Activated naive CD4-positive, alpha-beta T cell treated with anti-CD3 and anti-CD28 coated beads, Interleukin-2, amount 50 U/mL, for 72 hours (primary cell): Measurements from ENCODE around the gene INO80. TPM values are rescaled to one million over a fixed set of nuclear protein-coding genes. Genes with fewer than 3 reads are reported as not detected.
"Not testable (repeated sequence)": the region's sequence is repeated elsewhere in the genome, so short reads cannot be mapped to it uniquely, and the experiment has no call there.

Source experiments
- ATAC-seq, 2 donors: fragments of 150-1000 bp; cut with Tn5 transposase; 2 replicates each; pipeline ENCODE4 v1.10.0; 2021; ENCODE audit warnings: mild to moderate bottlenecking in 2 of 2, moderate library complexity in 2 of 2
- DNase-seq, 2 donors: peaks; one replicate each; pipeline ENCODE4 v3.0.0; 2021 to 2022; ENCODE audit warnings: low spot score in 2 of 2
- H3K27ac Mint-ChIP-seq, 2 donors: one replicate each; pipeline ENCODE4 v1.8.0; 2022; ENCODE audit warnings: mild to moderate bottlenecking in 2 of 2, mixed read lengths in 2 of 2
- H3K36me3 Mint-ChIP-seq, 2 donors: one replicate each; pipeline ENCODE4 v1.8.0; 2022; ENCODE audit warnings: mixed read lengths in 2 of 2
- H3K9me3 Mint-ChIP-seq, 2 donors: one replicate each; pipeline ENCODE4 v1.8.0; 2022; ENCODE audit warnings: mixed read lengths in 2 of 2
- total RNA-seq, 2 donors: library from RNA; stranded (reverse); gene quantifications; one replicate each; pipeline ENCODE4 v1.2.3, GENCODE V29; 2022

Gene INO80
- total RNA-seq, 2 donors from 2014 or later, result 22.9 to 28.1 TPM

DNA sequence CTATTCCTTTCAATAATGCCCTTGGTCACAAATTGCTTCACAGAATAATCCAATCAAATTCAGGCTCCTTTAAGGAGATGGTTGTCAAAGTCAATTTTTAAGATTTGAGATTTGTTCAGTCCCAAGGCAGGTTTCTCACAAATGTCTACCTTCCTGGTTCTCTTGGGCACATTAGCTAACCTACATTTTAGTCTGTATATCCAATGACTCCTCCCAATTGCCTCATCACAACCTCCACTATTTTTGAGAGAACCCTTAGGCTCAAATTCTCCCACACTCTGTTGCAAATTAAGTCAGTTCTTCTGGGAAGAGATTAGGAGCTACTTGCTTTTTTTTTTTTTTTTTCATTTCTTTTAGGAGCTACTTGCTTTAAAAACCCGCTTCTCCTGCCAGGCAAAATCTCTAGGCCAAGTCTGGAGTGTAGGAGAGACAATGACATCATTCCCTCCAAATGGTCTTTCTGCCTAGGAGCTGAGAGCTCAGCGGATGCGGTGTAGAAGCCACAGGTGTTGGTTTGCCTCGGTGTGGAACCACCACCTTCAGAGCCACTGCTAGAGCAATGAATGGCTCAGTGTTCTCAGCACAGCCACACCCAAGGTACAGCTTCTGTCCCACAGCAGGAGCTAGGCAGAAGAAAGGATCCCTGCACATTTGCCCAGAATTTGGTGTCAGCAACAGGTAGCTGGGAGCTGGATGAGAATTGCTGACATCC, 10.0 kb upstream of the INO80 start:
- ATAC-seq (no peak), DNase-seq (no peak)
- no peaks in the 10 kb centered on the region for H3K9me3 Mint-ChIP-seq
- no peaks in the 10 kb centered on the region for H3K36me3 Mint-ChIP-seq
- H3K27ac Mint-ChIP-seq, result no peak overlapping the region

- Mint-ChIP-seq H3K9me3 (no peaks in the 10 kb centered on the region), H3K27ac (no peak overlapping the region), H3K36me3 (no peaks in the 10 kb centered on the region)
- ATAC-seq (no peak), DNase-seq (no peak)
Measured at GRCh38 chr15:41125063-41125669, 9.1 kb upstream of the INO80 start.

- no peak overlapping the region for H3K27ac Mint-ChIP-seq
- ATAC-seq (no peak), DNase-seq (no peak)
- H3K9me3 Mint-ChIP-seq, result no peaks in the 10 kb centered on the region
- no peaks in the 10 kb centered on the region for H3K36me3 Mint-ChIP-seq
Measured at GRCh38 chr15:41124058-41124457, 8.0 kb upstream of the INO80 start.

DNA sequence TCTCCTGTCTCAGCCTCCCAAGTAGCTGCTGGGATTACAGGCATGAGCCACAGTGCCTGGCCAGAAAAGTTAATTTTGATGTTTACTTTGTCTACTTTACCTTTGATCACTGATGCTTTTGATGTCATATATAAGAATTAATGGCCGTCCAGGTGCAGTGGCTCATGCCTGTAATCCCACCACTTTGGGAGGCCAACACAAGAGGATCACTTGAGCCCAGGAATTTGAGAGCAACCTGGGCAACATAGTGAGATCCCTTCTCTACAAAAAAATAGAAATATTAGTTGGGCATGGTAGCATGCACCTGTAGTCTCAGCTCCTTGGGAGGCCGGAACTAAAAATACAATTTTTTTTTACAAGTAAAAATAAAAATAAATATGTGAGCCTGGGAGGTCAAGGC, 6.8 kb upstream of the INO80 start:
- Mint-ChIP-seq H3K27ac (no peak overlapping the region), H3K9me3 (no peaks in the 10 kb centered on the region)

GRCh38 chr15:41121951-41122350, 5.9 kb upstream of the INO80 start:
- Mint-ChIP-seq H3K9me3 (no peaks in the 10 kb centered on the region), H3K27ac (no peak overlapping the region), H3K36me3 (no peaks in the 10 kb centered on the region)
- no peak for ATAC-seq
- DNase-seq, result no peak

More for the DNA sequence above, 6.8 kb upstream of the INO80 start:
- ATAC-seq (no peak), DNase-seq (no peak)
- H3K36me3 Mint-ChIP-seq, result no peaks in the 10 kb centered on the region

GRCh38 chr15:41116962-41117252, 827 bp upstream of the INO80 start:
- ATAC-seq (no peak), DNase-seq (peak in 1 of 2 donors; percentile 13)
- Mint-ChIP-seq H3K36me3 (peaks cover 15 to 28% of the 10 kb centered on the region in 2 donors), H3K9me3 (no peaks in the 10 kb centered on the region), H3K27ac (peak overlapping the region; percentile 98 to 100)

DNA sequence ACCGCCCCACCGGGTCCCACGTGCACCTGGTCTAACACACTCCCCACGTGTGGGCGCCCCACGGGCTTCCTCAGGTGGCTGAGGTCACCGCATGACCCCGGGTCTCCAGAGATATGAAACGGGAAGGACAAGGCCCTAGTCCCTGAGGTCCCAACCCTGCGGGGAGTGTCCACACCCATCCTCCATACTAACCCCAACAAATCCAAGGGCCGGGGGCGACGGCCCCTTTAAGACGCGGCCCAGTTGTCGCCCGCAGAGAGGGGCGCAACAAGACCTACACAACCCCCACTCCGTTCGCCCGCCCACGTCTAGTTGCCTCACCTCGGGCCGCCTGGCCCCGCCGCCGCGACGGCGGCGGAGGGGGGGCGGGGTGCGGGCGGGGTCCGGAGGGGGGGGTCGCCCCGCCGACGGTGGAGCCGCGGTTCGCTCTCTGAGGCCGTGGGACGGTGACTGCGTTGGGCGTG, 396 bp downstream of the INO80 start:
- peak; percentile 69 to 70 for DNase-seq
- Mint-ChIP-seq H3K9me3 (no peaks in the 10 kb centered on the region), H3K36me3 (peaks cover 15 to 28% of the 10 kb centered on the region in 2 donors), H3K27ac (peak overlapping the region; percentile 92 to 98)
- peak; percentile 64 to 72 for ATAC-seq

DNA sequence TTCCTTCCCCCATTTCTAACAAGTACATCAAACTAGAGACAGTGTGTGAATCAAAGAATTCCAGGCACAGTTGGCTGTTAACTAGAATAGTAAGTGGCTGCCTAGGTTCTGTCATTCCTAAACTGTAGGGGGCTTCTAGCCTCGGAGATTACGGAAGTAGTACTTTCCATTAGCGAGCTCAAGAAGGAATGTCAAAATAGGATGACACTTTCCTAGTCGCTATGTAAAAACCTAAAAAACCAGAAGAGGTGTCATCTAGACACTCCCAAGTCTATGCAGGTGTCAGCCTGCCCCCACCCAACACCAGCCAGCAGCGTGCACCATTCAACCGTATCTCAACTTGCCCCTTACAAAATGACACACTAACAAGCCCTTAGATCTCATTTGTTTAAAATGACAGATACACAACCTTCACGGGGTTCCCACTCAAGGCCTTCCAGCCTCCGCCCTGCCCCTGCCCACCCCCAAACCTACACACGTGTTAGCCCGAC, 874 bp downstream of the INO80 start:
- Mint-ChIP-seq H3K27ac (peak overlapping the region; percentile 92 to 98), H3K36me3 (peaks cover 15 to 28% of the 10 kb centered on the region in 2 donors), H3K9me3 (no peaks in the 10 kb centered on the region)
- ATAC-seq, result no peak
- no peak for DNase-seq

DNA sequence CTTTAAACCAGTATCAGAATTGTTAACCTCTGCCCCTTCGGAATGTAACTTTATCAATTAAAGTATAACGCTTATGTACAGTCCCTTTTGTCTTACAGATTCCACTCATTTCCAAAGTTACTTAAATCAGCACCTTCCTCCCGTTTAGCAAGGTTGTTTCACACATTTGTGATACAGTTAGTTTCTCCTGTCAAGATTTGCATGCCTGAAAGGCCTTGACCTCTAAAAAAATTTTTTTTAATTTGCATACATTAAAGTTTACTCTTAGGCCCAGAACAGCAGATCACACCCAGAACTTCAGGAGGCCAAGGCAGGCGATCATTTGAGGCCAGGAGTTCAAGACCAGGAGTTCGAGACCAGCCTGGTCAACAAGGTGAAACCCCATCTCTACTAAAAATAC, 9.1 kb downstream of the INO80 start:
- Mint-ChIP-seq H3K36me3 (peaks cover 0 to 6% of the 10 kb centered on the region in 2 donors), H3K27ac (peak overlapping the region in 1 of 2 donors; percentile 89), H3K9me3 (no peaks in the 10 kb centered on the region)
- DNase-seq (no peak), ATAC-seq (no peak)

- H3K9me3 Mint-ChIP-seq, result no peaks in the 10 kb centered on the region
- ATAC-seq (peak in 1 of 2 donors; percentile 26), DNase-seq (no peak)
- H3K36me3 Mint-ChIP-seq, result peaks cover 0 to 6% of the 10 kb centered on the region in 2 donors
- no peak overlapping the region for H3K27ac Mint-ChIP-seq
Measured at GRCh38 chr15:41105348-41106334, 10.4 kb downstream of the INO80 start.

- Mint-ChIP-seq H3K36me3 (peaks cover 0 to 6% of the 10 kb centered on the region in 2 donors), H3K9me3 (no peaks in the 10 kb centered on the region), H3K27ac (no peak overlapping the region)
- ATAC-seq (no peak), DNase-seq (no peak)
Measured at GRCh38 chr15:41104234-41104633, 11.8 kb downstream of the INO80 start.

DNA sequence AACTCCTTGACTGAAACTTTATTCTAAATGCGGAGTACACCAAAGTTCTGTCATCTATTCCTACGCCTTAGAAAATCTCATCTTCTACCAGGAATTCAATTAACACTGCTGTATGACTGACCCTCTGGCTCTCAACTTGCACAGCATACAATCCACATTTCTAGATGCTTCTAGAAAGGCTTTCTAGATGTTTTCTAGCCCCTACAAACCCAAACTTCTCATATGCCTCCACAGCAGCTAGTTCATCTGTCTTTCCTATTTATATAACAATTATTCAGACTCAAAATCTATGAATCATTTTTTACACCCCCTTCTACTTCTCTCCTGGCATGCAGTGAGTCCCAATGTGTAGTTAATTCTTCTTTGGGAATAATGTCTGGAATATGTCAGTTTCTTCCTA, 13.2 kb downstream of the INO80 start:
- Mint-ChIP-seq H3K27ac (no peak overlapping the region), H3K36me3 (no peaks in the 10 kb centered on the region)

DNA sequence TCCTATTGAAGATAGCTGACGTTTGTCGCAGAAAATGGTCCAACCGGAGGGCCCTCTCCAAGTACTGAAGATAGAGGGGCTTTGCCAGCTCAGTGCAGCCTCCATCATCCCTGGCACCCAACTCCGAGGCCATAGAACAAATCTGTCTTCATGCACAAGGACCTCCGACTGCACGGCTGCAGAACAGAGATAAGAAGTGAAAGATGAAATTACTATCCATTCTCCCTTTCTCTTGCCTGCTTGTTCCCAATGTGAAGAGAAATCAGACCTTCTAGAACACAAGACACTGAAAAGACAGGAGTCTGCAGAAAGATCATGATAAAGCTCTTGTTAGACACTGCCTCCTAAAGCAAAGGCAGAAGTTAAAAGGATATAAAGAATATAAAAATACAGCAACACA, 19.9 kb downstream of the INO80 start:
- Mint-ChIP-seq H3K36me3 (peaks cover 0 to 7% of the 10 kb centered on the region in 2 donors), H3K9me3 (no peaks in the 10 kb centered on the region), H3K27ac (no peak overlapping the region)
- ATAC-seq (no peak), DNase-seq (no peak)

More for the DNA sequence above, 13.2 kb downstream of the INO80 start:
- ATAC-seq, result no peak
- DNase-seq, result no peak
- H3K9me3 Mint-ChIP-seq, result no peaks in the 10 kb centered on the region

GRCh38 chr15:41085029-41085428, 31.1 kb downstream of the INO80 start:
- Mint-ChIP-seq H3K27ac (no peak overlapping the region), H3K9me3 (no peaks in the 10 kb centered on the region), H3K36me3 (peaks cover 0 to 11% of the 10 kb centered on the region in 2 donors)
- no peak for ATAC-seq
- DNase-seq, result no peak

GRCh38 chr15:41080144-41080543, 35.9 kb downstream of the INO80 start:
- Mint-ChIP-seq H3K9me3 (no peaks in the 10 kb centered on the region), H3K36me3 (peaks cover 14 to 18% of the 10 kb centered on the region in 2 donors), H3K27ac (peak overlapping the region in 1 of 2 donors; percentile 72)
- ATAC-seq, result no peak
- no peak for DNase-seq

GRCh38 chr15:41079717-41080116, 36.4 kb downstream of the INO80 start:
- DNase-seq, result no peak
- Mint-ChIP-seq H3K27ac (peak overlapping the region in 1 of 2 donors; percentile 72), H3K36me3 (peaks cover 11 to 22% of the 10 kb centered on the region in 2 donors), H3K9me3 (no peaks in the 10 kb centered on the region)
- ATAC-seq, result no peak

- H3K36me3 Mint-ChIP-seq, result peaks cover 18 to 27% of the 10 kb centered on the region in 2 donors
- H3K27ac Mint-ChIP-seq, result peak overlapping the region; percentile 66 to 72
- H3K9me3 Mint-ChIP-seq, ATAC-seq, DNase-seq: not testable (repeated sequence)
Measured at GRCh38 chr15:41078879-41079278, 37.2 kb downstream of the INO80 start.
